Metanephros (tissue), 1 donor: ENCODE results near the gene CASQ1. TPM values are rescaled to one million over a fixed set of nuclear protein-coding genes. Genes with fewer than 3 reads are reported as not detected.

Source experiments
- total RNA-seq: library from RNA; depleted of rRNA; stranded (reverse); fragments of >200 nt; gene quantifications from one replicate; pipeline ENCODE4 v1.2.3, GENCODE V29; 2014

The CASQ1 gene
- 103 TPM for total RNA-seq

DNA sequence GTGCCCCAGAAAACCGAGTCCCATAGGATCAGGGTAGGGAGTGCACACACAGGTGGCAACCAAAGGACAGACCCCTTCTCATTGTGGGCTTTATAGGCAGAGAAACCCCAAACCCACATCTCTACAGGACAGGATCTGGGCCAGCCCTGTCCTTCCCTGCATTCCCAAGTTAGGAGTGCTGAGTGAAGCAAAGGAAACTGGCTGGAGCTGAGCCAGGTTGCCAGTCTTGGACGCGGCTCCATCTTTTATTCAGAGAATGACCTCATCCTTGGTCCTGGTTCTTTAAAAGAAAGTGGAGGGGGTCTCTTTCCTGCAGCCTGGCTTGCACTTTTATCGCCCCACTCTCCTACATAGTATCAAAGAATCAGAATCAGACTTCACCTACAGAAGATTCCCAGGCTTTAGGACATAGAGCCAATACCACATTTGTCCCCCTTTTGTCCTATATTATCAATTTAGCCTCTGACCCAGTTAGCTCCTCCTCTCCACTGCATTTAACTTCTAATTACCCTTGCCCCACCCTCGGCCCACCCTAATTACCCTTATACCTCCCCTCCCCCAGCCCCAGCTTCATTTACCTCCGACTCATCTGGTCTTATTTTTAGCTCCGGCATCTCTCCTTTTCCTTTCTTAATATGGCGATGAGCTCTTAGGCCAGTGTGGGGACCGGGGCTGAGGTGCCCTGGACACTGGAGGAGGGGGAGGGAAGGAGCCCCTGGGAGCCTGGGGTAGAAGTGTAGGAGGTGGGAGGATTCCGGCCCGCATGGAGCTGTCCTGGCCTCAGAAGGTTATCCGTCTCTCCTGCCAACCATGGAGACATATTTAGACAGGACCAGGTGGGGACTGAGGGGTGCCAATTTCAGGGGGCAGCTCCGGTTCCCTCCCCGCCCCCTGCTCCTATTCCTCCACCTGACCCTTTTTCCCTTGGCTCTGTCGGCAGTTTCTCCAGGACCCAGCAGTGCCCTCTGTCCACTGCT is at the start of gene CASQ1:
TSS of gene CASQ1 (plus strand) at position 927 of the 977 bp plus-strand sequence. CDS start 177 bp downstream, outside the sequence.

GRCh38 chr1:160151303-160151702 is 39.1 kb upstream of the CASQ1 start, which contains the start of gene ATP1A4:
Gene ATP1A4 (plus strand): TSS chr1:160151603. CDS start chr1:160152041, 438 bp downstream.

GRCh38 chr1:160205242-160206035 is 15.1 kb downstream of the CASQ1 start, which contains the start of gene PEA15:
Gene PEA15 (plus strand): TSS chr1:160205384. CDS start chr1:160211545, 6,161 bp downstream.

Other genes starting within 250 kb of the CASQ1 start
- 5.8 TPM for gene IGSF9, start 245.0 kb upstream of the CASQ1 start, total RNA-seq
- gene SLAMF9, start 236.3 kb upstream of the CASQ1 start, total RNA-seq = not detected
- gene PIGM, start 158.6 kb upstream of the CASQ1 start, total RNA-seq = 5.7 TPM
- 12.7 TPM for gene KCNJ10, start 120.4 kb upstream of the CASQ1 start, total RNA-seq
- 0.12 TPM for gene KCNJ9, start 109.0 kb upstream of the CASQ1 start, total RNA-seq
- gene IGSF8, start 92.0 kb upstream of the CASQ1 start, total RNA-seq = 32.8 TPM
- 36.4 TPM for gene ATP1A2, start 74.8 kb upstream of the CASQ1 start, total RNA-seq
- gene ATP1A4, start 39.0 kb upstream of the CASQ1 start, total RNA-seq = 0.76 TPM
- gene PEA15, start 14.8 kb downstream of the CASQ1 start, total RNA-seq = 43.7 TPM
- 148 TPM for gene DCAF8, start 72.0 kb downstream of the CASQ1 start, total RNA-seq
- 58.0 TPM for gene PEX19, start 94.6 kb downstream of the CASQ1 start, total RNA-seq
- gene COPA, start 152.7 kb downstream of the CASQ1 start, total RNA-seq = 127 TPM
- gene NCSTN, start 152.8 kb downstream of the CASQ1 start, total RNA-seq = 102 TPM
- gene NHLH1, start 176.5 kb downstream of the CASQ1 start, total RNA-seq = not detected
- gene VANGL2, start 210.0 kb downstream of the CASQ1 start, total RNA-seq = 15.5 TPM